ENCODE results near the gene CRADD.

- TF ChIP-seq ZZZ3 (IDR thresholded peaks at IDR 0.05; ENCODE audit: control insufficient read depth, insufficient read length, low read depth) = no peak
- no peak for TF ChIP-seq POLR2A (IDR thresholded peaks at IDR 0.05; ENCODE audit: low read depth, low read length)
Observed at GRCh38 chr12:93846936-93847516, 169.9 kb downstream of the CRADD start.

Measured in GM12878 (cell line).